SK-N-SH (cell line): ENCODE measurements around the gene HNRNPAB. TPM values are rescaled to one million over a fixed set of nuclear protein-coding genes. Genes with fewer than 3 reads are reported as not detected.

ENCODE experiments used
- CTCF ChIA-PET: fragments of 300-600, 350-600 bp; formaldehyde crosslinking; extraction: SDS; loops from one replicate; lab custom pipeline; 2021; lab: Yijun Ruan, JAX
- POLR2A ChIA-PET: fragments of 350-600 bp; sonication (Branson Sonifier 250); formaldehyde crosslinking; extraction: SDS; loops from one replicate; lab custom pipeline; 2020; ENCODE audit warnings: antibody characterized with exemption, inconsistent platforms; lab: Yijun Ruan, JAX
- DNase-seq: peaks from one replicate; pipeline ENCODE4 v3.0.0; 2012
- H2AFZ ChIP-seq: fragments of 200-600 bp; sonication (generic); 2 replicates; pipeline ENCODE4 v1.8.1; 2016; ENCODE audit warnings: antibody characterized with exemption, mild to moderate bottlenecking, low read depth
- H3F3A ChIP-seq: fragments of 200-600 bp; sonication (generic); replicated peaks from 2 replicates; pipeline ENCODE3; 2016; ENCODE audit warnings: antibody characterized with exemption, mild to moderate bottlenecking; ENCODE audit not compliant: insufficient read depth
- H3K27ac ChIP-seq, 2 experiments: fragments of 200-500 bp in 1 of 2; fragments of 200-600 bp in 1 of 2; sonication (Bioruptor generic) in 1 of 2; sonication (generic), shearing (Covaris generic) in 1 of 2; 2 replicates each; pipeline versions ENCODE4 v1.5.1 to v1.6.1; 2014 to 2016; ENCODE audit warnings: low read depth in 2 of 2, inconsistent platforms in 1 of 2, low read length in 1 of 2, mild to moderate bottlenecking in 1 of 2, mixed read lengths in 1 of 2
- H3K27me3 ChIP-seq: fragments of 200-600 bp; sonication (generic), shearing (Covaris generic); 2 replicates; pipeline ENCODE4 v1.6.1; 2016; ENCODE audit warnings: mixed run types; ENCODE audit not compliant: insufficient read depth
- H3K36me3 ChIP-seq, 2 experiments: fragments of 200-500 bp in 1 of 2; fragments of 200-600 bp in 1 of 2; sonication (Bioruptor generic) in 1 of 2; sonication (generic) in 1 of 2; replicated peaks in 1 of 2; 2 replicates each; pipeline versions ENCODE3 to v1.5.1; 2014 to 2016; ENCODE audit warnings: low read length in 1 of 2, mild to moderate bottlenecking in 1 of 2; ENCODE audit not compliant: insufficient read depth in 2 of 2, control insufficient read depth in 1 of 2
- H3K4me1 ChIP-seq, 2 experiments: fragments of 200-500 bp in 1 of 2; fragments of 200-600 bp in 1 of 2; sonication (Bioruptor generic) in 1 of 2; sonication (generic), shearing (Covaris generic) in 1 of 2; 2 replicates each; pipeline versions ENCODE4 v1.5.1 to v1.6.1; 2014 to 2016; ENCODE audit warnings: low read depth in 1 of 2, low read length in 1 of 2, mixed run types in 1 of 2; ENCODE audit not compliant: insufficient read depth in 2 of 2, control insufficient read depth in 1 of 2
- H3K4me2 ChIP-seq: fragments of 200-600 bp; sonication (generic), shearing (Covaris generic); 2 replicates; pipeline ENCODE4 v1.6.1; 2017; ENCODE audit warnings: mixed run types
- H3K4me3 ChIP-seq, 2 experiments: fragments of 200-500 bp in 1 of 2; fragments of 200-600 bp in 1 of 2; sonication (Bioruptor generic) in 1 of 2; sonication (generic), shearing (Covaris generic) in 1 of 2; 2 replicates each; pipeline versions ENCODE4 v1.5.1 to v1.8.1; 2014 to 2016; ENCODE audit warnings: low read depth in 2 of 2, inconsistent platforms in 1 of 2, low read length in 1 of 2, mild to moderate bottlenecking in 1 of 2, mixed read lengths in 1 of 2, moderate library complexity in 1 of 2
- H3K79me2 ChIP-seq: fragments of 200-600 bp; sonication (generic); 2 replicates; pipeline ENCODE4 v1.8.1; 2017; ENCODE audit warnings: mild to moderate bottlenecking; ENCODE audit not compliant: insufficient read depth
- H3K9ac ChIP-seq: fragments of 200-600 bp; sonication (generic); 2 replicates; pipeline ENCODE4 v1.6.1; 2017; ENCODE audit warnings: mixed run types
- H3K9me2 ChIP-seq: fragments of 200-600 bp; sonication (generic); 2 replicates; pipeline ENCODE4 v1.6.1; 2017; ENCODE audit warnings: mixed run types
- H3K9me3 ChIP-seq: fragments of 200-600 bp; sonication (generic); 2 replicates; pipeline ENCODE4 v1.6.1; 2017; ENCODE audit warnings: mixed run types, mild to moderate bottlenecking, moderate library complexity
- H4K20me1 ChIP-seq: fragments of 200-600 bp; sonication (generic); 2 replicates; pipeline ENCODE4 v1.6.1; 2017; ENCODE audit warnings: mild to moderate bottlenecking, mixed run types; ENCODE audit not compliant: insufficient read depth
- EP300 ChIP-seq, 2 experiments: IDR thresholded peaks; 2 replicates each; pipeline versions ENCODE4 v1.4.0 to v1.6.1; 2012; ENCODE audit warnings: borderline replicate concordance in 1 of 2, low read depth in 1 of 2, low read length in 1 of 2
- FOSL2 ChIP-seq: IDR thresholded peaks from 2 replicates; pipeline ENCODE4 v1.4.0; 2012; ENCODE audit warnings: low read depth, mild to moderate bottlenecking, moderate library complexity, borderline replicate concordance
- FOXJ3 ChIP-seq: sonication (generic); formaldehyde crosslinking; IDR thresholded peaks from 2 replicates; pipeline ENCODE4 v1.5.1; 2020; ENCODE audit warnings: mild to moderate bottlenecking, missing genetic modification reagents
- GABPA ChIP-seq: IDR thresholded peaks from 2 replicates; pipeline ENCODE4 v1.4.0; 2012; ENCODE audit warnings: low read depth, mild to moderate bottlenecking
- MAX ChIP-seq: IDR thresholded peaks from 2 replicates; pipeline ENCODE4 v1.4.0; 2012; ENCODE audit warnings: low read depth
- MXI1 ChIP-seq: IDR thresholded peaks from 2 replicates; pipeline ENCODE4 v1.6.1; 2012; ENCODE audit warnings: mild to moderate bottlenecking, low read depth, low read length, improper control_type of control experiment
- NRF1 ChIP-seq: IDR thresholded peaks from 2 replicates; pipeline ENCODE4 v1.6.1; 2012; ENCODE audit warnings: low read depth, mild to moderate bottlenecking, low read length
- REST ChIP-seq: IDR thresholded peaks from 2 replicates; pipeline ENCODE4 v1.6.1; 2012; ENCODE audit warnings: mild to moderate bottlenecking, low read depth, low read length, moderate library complexity
- TCF12 ChIP-seq: IDR thresholded peaks from 2 replicates; pipeline ENCODE4 v1.4.0; 2012
- USF1 ChIP-seq: IDR thresholded peaks from 2 replicates; pipeline ENCODE4 v1.4.0; 2012; ENCODE audit warnings: low read depth, borderline replicate concordance
- YY1 ChIP-seq: IDR thresholded peaks from 2 replicates; pipeline ENCODE4 v1.4.0; 2012; ENCODE audit warnings: low read depth, mild to moderate bottlenecking
- WGBS: methylation state at CpG from one replicate; pipeline ENCODE4 v1.1.6; 2017; ENCODE audit warnings: low lambda C conversion rate; 5-methylcytosine and 5-hydroxymethylcytosine counted together
- polyA plus RNA-seq, 3 experiments: library from polyadenylated mRNA; depleted of rRNA; stranded (reverse); fragments of >200 nt; gene quantifications; 2 replicates each; pipeline ENCODE4 v1.2.3, GENCODE V29; 2012

HNRNPAB gene
- polyA plus RNA-seq, 1 of the 3 experiments (the other 2 are of a cell fraction): 164 TPM

GRCh38 chr5:178221853-178222252 lies 17.5 kb downstream of the HNRNPAB start (continued):
- TF ChIP-seq REST: no peak
- TF ChIP-seq FOSL2: no peak
- no peak for TF ChIP-seq YY1
- no peak for TF ChIP-seq MAX
- no peak for TF ChIP-seq EP300 (IDR thresholded peaks at IDR 0.05; ENCODE audit: borderline replicate concordance in 1 of 2, low read depth in 1 of 2, low read length in 1 of 2)

GRCh38 chr5:178222292-178222691 lies 18.0 kb downstream of the HNRNPAB start:
- no peaks in the 10 kb centered on the region for H3K79me2 ChIP-seq
- DNase-seq: no peak
- H3K4me3 ChIP-seq: no peak overlapping the region
- H4K20me1 ChIP-seq: no peaks in the 10 kb centered on the region
- H3K9ac ChIP-seq: no peak overlapping the region
- no peak for TF ChIP-seq MXI1
- TF ChIP-seq FOXJ3 (CRISPR knock-in tag): no peak
- H3F3A ChIP-seq: peaks cover 15% of the 10 kb centered on the region
- WGBS: 93% methylated on average over 5 of the region's 15 CpGs
- no peak overlapping the region for H3K27ac ChIP-seq
- H3K36me3 ChIP-seq: peaks cover 9 to 10% of the 10 kb centered on the region in 2 experiments
- no peaks in the 10 kb centered on the region; a peak in 1 of 4 replicates for H3K4me1 ChIP-seq
- no peaks in the 10 kb centered on the region for H3K27me3 ChIP-seq
- ChIA-PET POLR2A (interaction anchor here (1.6 kb wide), 1 partner anchor 8 kb away, joined by 3 read pairs; no protein-coding TSS in a partner anchor), CTCF (no interaction called here)
- H3K9me3 ChIP-seq: no peaks in the 10 kb centered on the region
- H2AFZ ChIP-seq: no peak overlapping the region
- H3K4me2 ChIP-seq: no peak overlapping the region
- no peaks in the 10 kb centered on the region for H3K9me2 ChIP-seq

- WGBS: 93% methylated on average over 5 of the region's 5 CpGs
- Histone ChIP-seq H3K79me2 (no peaks in the 10 kb centered on the region), H3K36me3 (peaks cover 9 to 19% of the 10 kb centered on the region in 2 experiments), H3F3A (peaks cover 14% of the 10 kb centered on the region), H3K27ac (no peak overlapping the region), H3K9me2 (no peaks in the 10 kb centered on the region), H3K4me3 (no peak overlapping the region), H4K20me1 (no peaks in the 10 kb centered on the region), H3K9me3 (no peaks in the 10 kb centered on the region), H3K4me1 (no peaks in the 10 kb centered on the region; a peak in 1 of 4 replicates)
- DNase-seq: no peak
- TF ChIP-seq NRF1 (no peak), GABPA (no peak), USF1 (no peak), TCF12 (no peak), REST (no peak)
- TF ChIP-seq, all 33 proteins: peak for 0
- ChIA-PET POLR2A (no interaction called here), CTCF (interaction anchor here (3.6 kb wide), 1 partner anchor 12 kb away, joined by 17 read pairs; no protein-coding TSS in a partner anchor)
- no peak overlapping the region for H3K4me2 ChIP-seq
- H3K9ac ChIP-seq: no peak overlapping the region
- no peaks in the 10 kb centered on the region for H3K27me3 ChIP-seq
- H2AFZ ChIP-seq: no peak overlapping the region
Measured at GRCh38 chr5:178223196-178223773, 19.0 kb downstream of the HNRNPAB start.
